Omental fat pad (tissue), 4 donors: ENCODE results near the gene LCE1E. TPM values are rescaled to one million over a fixed set of nuclear protein-coding genes. Genes with fewer than 3 reads are reported as not detected.

Experiments used
- ATAC-seq: fragments of 150-250 bp; one replicate; pipeline ENCODE4 v1.9.1; 2016; ENCODE audit warnings: mild to moderate bottlenecking, moderate library complexity; ENCODE audit not compliant: low FRiP score
- DNase-seq: peaks from one replicate; pipeline ENCODE4 v3.0.0-alpha.2; 2019; ENCODE audit warnings: low spot score
- CTCF ChIP-seq, 3 donors: fragments of 450-650 bp; IDR thresholded peaks; one replicate each; pipeline ENCODE4 v1.5.1; 2016 to 2017; ENCODE audit warnings: antibody characterized with exemption in 3 of 3, mild to moderate bottlenecking in 3 of 3, moderate library complexity in 2 of 3
- total RNA-seq, 4 donors: library from RNA; depleted of rRNA; stranded (reverse); fragments of >200 nt; gene quantifications; one replicate each; pipeline ENCODE4 v1.1.0, GENCODE V29; 2016

Gene LCE1E
- total RNA-seq, 4 donors from 2014 or later, result not detected

DNA sequence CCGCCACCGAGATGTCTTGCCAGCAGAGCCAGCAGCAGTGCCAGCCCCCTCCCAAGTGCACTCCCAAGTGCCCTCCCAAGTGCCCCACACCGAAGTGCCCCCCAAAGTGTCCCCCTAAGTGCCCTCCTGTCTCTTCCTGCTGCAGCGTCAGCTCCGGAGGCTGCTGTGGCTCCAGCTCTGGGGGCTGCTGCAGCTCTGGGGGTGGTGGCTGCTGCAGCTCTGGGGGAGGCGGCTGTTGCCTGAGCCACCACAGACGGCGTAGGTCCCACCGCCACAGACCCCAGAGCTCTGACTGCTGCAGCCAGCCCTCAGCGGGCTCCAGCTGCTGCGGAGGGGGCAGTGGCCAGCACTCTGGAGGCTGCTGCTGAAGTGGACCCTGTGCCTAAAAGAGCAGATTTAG, 9.7 kb upstream of the LCE1E start:
- no peak for TF ChIP-seq CTCF (IDR thresholded peaks at IDR 0.05)
- DNase-seq, result no peak
- ATAC-seq, result no peak

DNA sequence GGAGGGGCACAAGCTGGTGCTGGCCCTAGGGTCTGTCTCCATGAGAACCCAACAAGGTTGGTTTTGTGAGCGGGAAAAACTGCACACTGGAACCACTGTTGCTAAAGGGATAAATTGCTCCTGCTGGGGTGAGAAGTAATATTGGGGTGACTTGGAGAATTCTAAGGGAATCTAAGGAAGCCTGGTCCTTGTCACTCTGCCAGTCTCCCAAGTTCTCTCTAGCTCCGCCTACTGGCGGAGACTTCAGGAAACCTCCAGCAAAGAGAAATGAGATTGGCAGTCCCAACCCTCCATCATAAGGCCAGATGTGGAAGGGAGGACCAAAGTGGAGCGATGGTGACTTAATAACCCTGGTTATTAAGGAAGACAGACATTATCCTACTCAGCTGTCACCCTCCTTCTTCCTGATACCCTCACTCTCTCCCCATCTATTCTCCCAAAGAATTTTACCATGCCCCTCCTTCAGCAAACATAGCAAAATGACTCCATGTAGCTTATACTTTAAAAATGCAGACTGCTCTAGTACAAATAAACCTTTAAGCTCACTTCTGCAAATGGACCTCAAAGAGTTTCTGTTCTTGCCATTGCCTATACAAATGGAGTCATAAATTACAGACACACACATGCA, 8.4 kb upstream of the LCE1E start:
- TF ChIP-seq CTCF (IDR thresholded peaks at IDR 0.05), result no peak
- DNase-seq, result no peak

GRCh38 chr1:152783095-152783494, 3.0 kb upstream of the LCE1E start:
- DNase-seq, result no peak
- ATAC-seq, result no peak
- no peak for TF ChIP-seq CTCF (IDR thresholded peaks at IDR 0.05)

More for the DNA sequence above, 8.4 kb upstream of the LCE1E start:
- ATAC-seq, result no peak

- no peak for TF ChIP-seq CTCF (IDR thresholded peaks at IDR 0.05)
- ATAC-seq (no peak), DNase-seq (no peak)
Observed at GRCh38 chr1:152795686-152796085, 9.6 kb downstream of the LCE1E start.

- ATAC-seq, result no peak
Observed at GRCh38 chr1:152796421-152796820, 10.4 kb downstream of the LCE1E start, which contains the start of gene LCE1D. TSS of gene LCE1D (plus strand) at chr1:152796721. CDS start at chr1:152797795, 1,074 bp downstream.

GRCh38 chr1:152801333-152801732, 15.3 kb downstream of the LCE1E start:
- DNase-seq (no peak), ATAC-seq (no peak)
- TF ChIP-seq CTCF (IDR thresholded peaks at IDR 0.05), result no peak

More at GRCh38 chr1:152796421-152796820, 10.4 kb downstream of the LCE1E start, which contains the start of gene LCE1D:
- DNase-seq, result no peak
- TF ChIP-seq CTCF (IDR thresholded peaks at IDR 0.05), result no peak

DNA sequence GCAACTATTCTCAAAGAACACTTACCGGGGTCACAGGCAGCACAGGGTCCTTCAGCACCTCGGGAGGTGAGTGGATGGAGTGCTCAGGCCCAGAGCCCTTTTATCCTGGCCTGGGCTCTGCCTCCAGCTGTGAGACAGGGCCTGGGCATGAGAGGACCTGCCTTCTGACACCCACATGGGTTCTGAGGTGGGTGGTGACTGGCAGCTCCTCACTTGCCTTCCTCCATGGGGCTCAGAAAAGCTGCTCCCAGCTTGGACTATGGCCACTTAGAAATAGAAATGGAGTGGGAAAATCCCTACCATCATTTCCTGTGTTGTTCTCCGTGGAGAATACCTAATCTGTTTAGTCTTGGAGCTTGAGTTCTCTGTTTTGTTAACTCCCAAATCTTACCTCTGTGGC, 20.5 kb downstream of the LCE1E start, which contains the start of gene LCE1C:
LCE1C (minus strand) TSS at position 76 of the 400 bp plus-strand sequence. CDS start 1,173 bp downstream, outside the sequence.
- TF ChIP-seq CTCF (IDR thresholded peaks at IDR 0.05), result no peak
- ATAC-seq, result no peak
- DNase-seq, result no peak
